GM18519 (cell line): Measurements from ENCODE around the gene DOLPP1.
A peak's percentile ranks its signal among the peaks of the same experiment; 100 is the strongest.

Experiments used
- ATAC-seq: cut with Tn5 transposase; IDR thresholded peaks from one replicate; pipeline ENCODE4 v1.9.1; 2021; ENCODE audit warnings: mild to moderate bottlenecking, moderate library complexity; ENCODE audit not compliant: unreplicated experiment, low FRiP score

The DOLPP1 gene

GRCh38 chr9:129136446-129137035 lies 55.6 kb downstream of the DOLPP1 start:
- no peak for ATAC-seq

- no peak for ATAC-seq
Observed at GRCh38 chr9:129137292-129138143, 56.6 kb downstream of the DOLPP1 start.

GRCh38 chr9:129138144-129138462 lies 57.2 kb downstream of the DOLPP1 start:
- no peak for ATAC-seq

GRCh38 chr9:129138476-129139232 lies 57.7 kb downstream of the DOLPP1 start:
- no peak for ATAC-seq

- ATAC-seq, result no peak
Observed at GRCh38 chr9:129139233-129139992, 58.5 kb downstream of the DOLPP1 start.

GRCh38 chr9:129139993-129140396 lies 59.1 kb downstream of the DOLPP1 start:
- ATAC-seq, result peak; percentile 35
